Ascending aorta (tissue), 2 donors: ENCODE measurements around the gene MORC1. TPM values are rescaled to one million over a fixed set of nuclear protein-coding genes. Genes with fewer than 3 reads are reported as not detected.

Experiments
- DNase-seq, 2 donors: peaks; one replicate each; pipeline ENCODE4 v3.0.0-alpha.2; 2019; ENCODE audit warnings: low spot score in 2 of 2
- H3K27ac ChIP-seq, 2 donors: fragments of 200-600 bp; sonication (generic); one replicate each; pipeline ENCODE4 v1.5.1; 2016 to 2017; ENCODE audit warnings: mild to moderate bottlenecking in 1 of 2
- H3K27me3 ChIP-seq: fragments of 200-600 bp; sonication (generic); one replicate; pipeline ENCODE4 v1.5.1; 2017
- H3K36me3 ChIP-seq, 2 donors: fragments of 200-600 bp; sonication (generic); one replicate each; pipeline ENCODE4 v1.5.1; 2016
- H3K4me1 ChIP-seq, 2 donors: fragments of 200-600 bp; sonication (generic); one replicate each; pipeline ENCODE4 v1.5.1; 2016 to 2017; ENCODE audit warnings: mild to moderate bottlenecking in 1 of 2
- H3K4me3 ChIP-seq, 2 donors: fragments of 200-600 bp; sonication (generic); one replicate each; pipeline ENCODE4 v1.5.1; 2016 to 2017; ENCODE audit warnings: mild to moderate bottlenecking in 1 of 2
- H3K9me3 ChIP-seq, 2 donors: fragments of 200-600 bp; sonication (generic); one replicate each; pipeline ENCODE4 v1.5.1; 2016
- intact Hi-C: fragments of 100-400 bp; cut with DNase I; formaldehyde crosslinking; loops from one replicate; pipeline ENCODE4 v1.15.1; 2023
- total RNA-seq: library from RNA; depleted of rRNA; stranded (reverse); fragments of >200 nt; gene quantifications from one replicate; pipeline ENCODE4 v1.1.0, GENCODE V29; 2016
- TF ChIP-seq, protein P1 (sequence below), 3 experiments: fragments of 200-600 bp in 2 of 3; fragments of 450-650 bp in 1 of 3; sonication (generic) in 2 of 3; IDR thresholded peaks; one replicate each; pipeline ENCODE4 v1.5.1; 2016 to 2019; ENCODE audit warnings: antibody characterized with exemption in 3 of 3, mild to moderate bottlenecking in 1 of 3, moderate library complexity in 1 of 3

The MORC1 gene
- total RNA-seq, 1 donor from 2014 or later: not detected

DNA sequence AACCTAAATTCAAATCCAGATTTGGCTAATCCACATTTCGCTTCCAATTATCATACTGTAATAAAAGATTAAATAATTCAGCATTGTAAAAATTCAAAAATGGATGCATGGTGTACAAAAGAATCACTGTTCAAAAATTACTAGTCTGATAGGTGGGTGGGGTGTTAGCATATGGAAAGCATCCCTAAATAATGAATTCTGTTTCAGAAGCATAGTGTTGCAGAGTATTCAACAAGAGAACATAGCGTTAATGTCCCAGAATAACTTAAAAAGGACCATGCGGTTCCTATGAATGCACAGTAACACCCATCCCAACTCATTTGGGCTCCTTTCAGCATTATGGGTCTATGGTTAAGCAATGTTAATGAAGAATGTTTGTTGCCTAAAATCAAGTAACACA, 51.1 kb downstream of the MORC1 start:
- TF ChIP-seq, protein P1, sequence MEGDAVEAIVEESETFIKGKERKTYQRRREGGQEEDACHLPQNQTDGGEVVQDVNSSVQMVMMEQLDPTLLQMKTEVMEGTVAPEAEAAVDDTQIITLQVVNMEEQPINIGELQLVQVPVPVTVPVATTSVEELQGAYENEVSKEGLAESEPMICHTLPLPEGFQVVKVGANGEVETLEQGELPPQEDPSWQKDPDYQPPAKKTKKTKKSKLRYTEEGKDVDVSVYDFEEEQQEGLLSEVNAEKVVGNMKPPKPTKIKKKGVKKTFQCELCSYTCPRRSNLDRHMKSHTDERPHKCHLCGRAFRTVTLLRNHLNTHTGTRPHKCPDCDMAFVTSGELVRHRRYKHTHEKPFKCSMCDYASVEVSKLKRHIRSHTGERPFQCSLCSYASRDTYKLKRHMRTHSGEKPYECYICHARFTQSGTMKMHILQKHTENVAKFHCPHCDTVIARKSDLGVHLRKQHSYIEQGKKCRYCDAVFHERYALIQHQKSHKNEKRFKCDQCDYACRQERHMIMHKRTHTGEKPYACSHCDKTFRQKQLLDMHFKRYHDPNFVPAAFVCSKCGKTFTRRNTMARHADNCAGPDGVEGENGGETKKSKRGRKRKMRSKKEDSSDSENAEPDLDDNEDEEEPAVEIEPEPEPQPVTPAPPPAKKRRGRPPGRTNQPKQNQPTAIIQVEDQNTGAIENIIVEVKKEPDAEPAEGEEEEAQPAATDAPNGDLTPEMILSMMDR (IDR thresholded peaks at IDR 0.05): no peak
- no peak overlapping the region for H3K4me3 ChIP-seq
- H3K27ac ChIP-seq: no peak overlapping the region
- DNase-seq: no peak
- intact Hi-C loops: no loop called here
- H3K36me3 ChIP-seq: no peaks in the 10 kb centered on the region
- H3K4me1 ChIP-seq: no peaks in the 10 kb centered on the region
- H3K9me3 ChIP-seq: no peaks in the 10 kb centered on the region
- H3K27me3 ChIP-seq: no peaks in the 10 kb centered on the region

DNA sequence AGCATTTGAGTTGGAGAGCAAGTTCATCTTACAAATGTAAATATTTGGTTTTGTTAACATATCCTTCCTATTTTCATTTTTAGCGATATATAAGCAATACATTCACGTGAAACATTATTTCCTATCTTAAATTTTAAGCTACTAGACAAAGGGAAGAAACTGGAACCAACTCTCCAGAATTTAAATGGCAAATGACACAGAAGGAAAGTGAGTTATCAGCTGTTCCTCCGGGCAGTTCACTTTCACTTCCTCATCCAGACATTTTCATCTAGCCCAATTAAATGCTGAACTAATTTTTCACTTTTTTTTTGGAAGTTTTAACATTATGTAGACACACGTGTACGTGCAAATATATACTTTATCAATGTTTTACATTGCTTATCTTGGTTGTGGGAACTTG, 58.7 kb downstream of the MORC1 start:
- Histone ChIP-seq H3K36me3 (no peaks in the 10 kb centered on the region), H3K27me3 (no peaks in the 10 kb centered on the region), H3K4me1 (no peaks in the 10 kb centered on the region), H3K27ac (no peak overlapping the region), H3K9me3 (no peaks in the 10 kb centered on the region), H3K4me3 (no peak overlapping the region)
- intact Hi-C loops: no loop called here
- no peak for DNase-seq
- TF ChIP-seq, protein P1 (IDR thresholded peaks at IDR 0.05): no peak

DNA sequence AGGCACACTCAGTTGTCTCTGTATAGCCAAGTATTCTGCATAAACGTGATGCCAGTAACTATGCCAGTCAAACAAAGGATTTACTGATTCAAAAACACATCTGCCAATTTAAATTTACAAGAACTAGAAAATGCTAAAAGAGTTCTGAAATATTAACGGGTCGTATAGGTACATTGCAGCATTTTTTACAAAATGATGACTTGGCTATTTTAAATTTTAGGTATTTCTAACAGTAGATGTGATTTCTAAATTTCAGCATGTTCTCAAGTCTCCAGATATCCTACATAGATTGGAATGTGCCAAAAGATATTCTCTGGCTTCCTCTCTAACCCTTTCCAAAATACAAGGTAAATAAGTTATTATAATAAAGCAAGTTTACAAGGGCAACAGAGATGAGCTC, 60.3 kb downstream of the MORC1 start:
- Histone ChIP-seq H3K27ac (no peak overlapping the region), H3K27me3 (no peaks in the 10 kb centered on the region), H3K4me1 (no peaks in the 10 kb centered on the region), H3K9me3 (no peaks in the 10 kb centered on the region), H3K4me3 (no peak overlapping the region), H3K36me3 (no peaks in the 10 kb centered on the region)
- TF ChIP-seq, protein P1 (IDR thresholded peaks at IDR 0.05): no peak
- intact Hi-C loops: no loop called here
- DNase-seq: no peak

DNA sequence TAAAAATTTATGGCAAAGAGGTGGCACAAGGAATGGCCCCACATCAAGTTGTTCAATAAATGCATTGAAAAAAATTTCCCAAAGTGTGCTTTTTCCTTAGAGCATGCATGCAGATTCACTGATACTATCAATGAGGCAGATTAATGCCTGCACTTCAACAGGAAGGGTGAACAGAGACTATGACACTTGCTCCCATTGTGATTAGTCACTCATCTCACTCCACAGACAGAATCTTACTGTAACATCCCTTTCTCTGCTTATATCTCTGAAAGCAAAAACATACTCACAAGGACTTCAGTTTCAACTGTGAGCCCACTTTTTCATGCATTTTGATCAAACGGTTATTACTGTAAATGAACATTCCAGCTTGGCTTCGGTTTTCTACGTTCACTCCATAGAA, 60.9 kb downstream of the MORC1 start:
- Histone ChIP-seq H3K4me1 (no peaks in the 10 kb centered on the region), H3K4me3 (no peak overlapping the region), H3K27ac (no peak overlapping the region), H3K36me3 (no peaks in the 10 kb centered on the region), H3K27me3 (no peaks in the 10 kb centered on the region), H3K9me3 (no peaks in the 10 kb centered on the region)
- DNase-seq: no peak
- TF ChIP-seq, protein P1 (IDR thresholded peaks at IDR 0.05): no peak
- intact Hi-C loops: no loop called here

DNA sequence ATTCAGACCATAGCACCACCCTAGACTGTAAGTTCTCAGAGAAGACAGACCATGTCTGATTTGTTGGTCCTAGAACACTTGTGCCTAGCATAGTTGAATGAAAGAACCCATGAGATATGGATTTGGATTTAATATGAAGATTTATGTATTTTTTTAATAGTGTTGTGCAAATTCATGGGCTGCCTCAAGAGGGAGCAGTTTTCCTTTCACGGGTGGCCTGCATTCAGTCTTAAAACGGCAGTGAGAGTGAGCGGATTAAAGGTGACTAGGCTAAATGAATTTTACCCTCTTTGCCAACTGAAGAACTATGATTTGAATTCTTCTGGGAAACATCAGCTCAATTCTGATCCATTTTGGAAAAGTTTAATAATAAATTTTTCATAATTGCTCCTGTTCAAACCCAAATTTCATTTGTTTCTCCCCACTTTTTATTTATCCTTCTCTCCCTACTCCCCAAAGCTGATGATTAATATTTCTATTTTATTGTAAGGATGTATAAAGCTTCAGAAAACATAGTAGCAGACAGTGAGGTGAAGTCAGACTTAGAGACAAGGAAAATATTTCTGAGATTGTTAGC, 67.3 kb downstream of the MORC1 start:
- DNase-seq: no peak
- intact Hi-C loops: no loop called here
- Histone ChIP-seq H3K4me3 (no peak overlapping the region), H3K27ac (no peak overlapping the region), H3K27me3 (no peaks in the 10 kb centered on the region), H3K9me3 (no peaks in the 10 kb centered on the region), H3K36me3 (no peaks in the 10 kb centered on the region), H3K4me1 (no peaks in the 10 kb centered on the region)
- TF ChIP-seq, protein P1 (IDR thresholded peaks at IDR 0.05): peak in 1 of 3 experiments; percentile 14

DNA sequence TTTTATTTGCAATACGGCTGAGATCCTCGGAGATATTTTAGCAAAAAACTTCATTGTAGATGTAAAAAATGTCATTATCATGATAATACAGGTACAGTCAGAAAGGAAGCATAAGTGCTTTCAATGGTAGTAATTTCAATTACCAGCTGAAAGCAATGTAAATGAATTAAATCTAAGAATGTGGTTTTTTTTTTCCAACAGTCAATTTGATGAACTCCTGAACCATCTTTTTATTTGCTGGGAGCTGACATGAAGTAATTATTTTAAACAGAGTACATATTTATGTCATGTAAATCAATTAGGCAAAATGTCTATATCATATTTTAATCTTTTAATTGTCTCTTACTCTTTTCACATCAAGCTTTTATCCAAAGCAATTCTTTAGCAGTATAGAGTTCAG, 70.6 kb downstream of the MORC1 start:
- Histone ChIP-seq H3K4me3 (no peak overlapping the region), H3K9me3 (no peaks in the 10 kb centered on the region), H3K27ac (no peak overlapping the region), H3K27me3 (no peaks in the 10 kb centered on the region), H3K4me1 (no peaks in the 10 kb centered on the region), H3K36me3 (no peaks in the 10 kb centered on the region)
- no peak for DNase-seq
- intact Hi-C loops: no loop called here
- TF ChIP-seq, protein P1 (IDR thresholded peaks at IDR 0.05): no peak
